ENCODE data around the gene THSD4. TPM values are rescaled to one million over a fixed set of nuclear protein-coding genes. Genes with fewer than 3 reads are reported as not detected.

The THSD4 gene
- total RNA-seq, 1 experiment from 2014 or later, result 65.4 TPM

GRCh38 chr15:71511796-71512681 is 396.8 kb downstream of the THSD4 start:
- Histone ChIP-seq H3K27me3 (ENCODE audit: control insufficient read depth, insufficient read depth, low read length) (no peaks in the 10 kb centered on the region), H3K4me3 (ENCODE audit: low read depth in 2 of 2, low read length in 2 of 2) (no peak overlapping the region), H3K27ac (ENCODE audit: low read length) (no peak overlapping the region), H3K9me3 (ENCODE audit: control insufficient read depth, insufficient read depth, low read depth, low read length) (no peaks in the 10 kb centered on the region), H3K36me3 (ENCODE audit: control insufficient read depth, insufficient read depth, low read length) (no peaks in the 10 kb centered on the region), H3K4me1 (ENCODE audit: control insufficient read depth, insufficient read depth, low read length) (no peaks in the 10 kb centered on the region)
- DNase-seq (ENCODE audit: low read depth, low spot score) (no peak), ATAC-seq (no peak)
- ChIA-PET POLR2A (no interaction called here), CTCF (no interaction called here)
- in situ Hi-C loops (cut with HindIII; ENCODE audit: low pct_unique_long_range_greater_than_20kb, low sequenced_read_pairs) (no loop called here), intact Hi-C loops (cut with micrococcal nuclease; ENCODE audit: unreplicated experiment) (no loop called here)
- BruUV-seq (replicated peaks), result no TSS peak
- TF ChIP-seq CTCF (IDR thresholded peaks at IDR 0.05) (no peak), REST (IDR thresholded peaks at IDR 0.05; ENCODE audit: insufficient read depth in 1 of 2, low read depth in 2 of 2, low read length in 1 of 2) (no peak)

- POLR2A ChIA-PET, result no interaction called here
- ATAC-seq (no peak), DNase-seq (ENCODE audit: low read depth, low spot score) (no peak)
- H3K4me1 ChIP-seq (ENCODE audit: control insufficient read depth, insufficient read depth, low read length), result no peaks in the 10 kb centered on the region
- no peaks in the 10 kb centered on the region for H3K9me3 ChIP-seq (ENCODE audit: control insufficient read depth, insufficient read depth, low read depth, low read length)
- no peaks in the 10 kb centered on the region for H3K27me3 ChIP-seq (ENCODE audit: control insufficient read depth, insufficient read depth, low read length)
- H3K4me3 ChIP-seq (ENCODE audit: low read depth in 2 of 2, low read length in 2 of 2), result no peak overlapping the region
- no TSS peak for BruUV-seq (replicated peaks)
- intact Hi-C loops (cut with micrococcal nuclease; ENCODE audit: unreplicated experiment), result no loop called here
- H3K36me3 ChIP-seq (ENCODE audit: control insufficient read depth, insufficient read depth, low read length), result no peaks in the 10 kb centered on the region
- no peak overlapping the region for H3K27ac ChIP-seq (ENCODE audit: low read length)
- TF ChIP-seq REST (IDR thresholded peaks at IDR 0.05; ENCODE audit: insufficient read depth in 1 of 2, low read depth in 2 of 2, low read length in 1 of 2) (no peak), TCF7L2 (IDR thresholded peaks at IDR 0.05; ENCODE audit: low read depth, low read length) (no peak), SIN3A (IDR thresholded peaks at IDR 0.05; ENCODE audit: borderline replicate concordance, insufficient read depth, low read depth, low read length) (no peak), CTCF (IDR thresholded peaks at IDR 0.05) (no peak), POLR2AphosphoS5 (IDR thresholded peaks at IDR 0.05; ENCODE audit: low read depth, low read length) (no peak)
- CTCF ChIA-PET, result no interaction called here
- in situ Hi-C loops (cut with HindIII; ENCODE audit: low pct_unique_long_range_greater_than_20kb, low sequenced_read_pairs), result no loop called here
Measured at GRCh38 chr15:71512682-71513006, 397.4 kb downstream of the THSD4 start.
